C4-2B (cell line): ENCODE measurements around the gene CD40.

Experiments used
- CTCF ChIP-seq: fragments of 450-650 bp; conservative IDR thresholded peaks from 2 replicates; pipeline ENCODE4 v1.5.1; 2017; ENCODE audit warnings: mild to moderate bottlenecking
- ZFX ChIP-seq: fragments of 450-650 bp; IDR thresholded peaks from 2 replicates; pipeline ENCODE4 v1.6.1; 2017

DNA sequence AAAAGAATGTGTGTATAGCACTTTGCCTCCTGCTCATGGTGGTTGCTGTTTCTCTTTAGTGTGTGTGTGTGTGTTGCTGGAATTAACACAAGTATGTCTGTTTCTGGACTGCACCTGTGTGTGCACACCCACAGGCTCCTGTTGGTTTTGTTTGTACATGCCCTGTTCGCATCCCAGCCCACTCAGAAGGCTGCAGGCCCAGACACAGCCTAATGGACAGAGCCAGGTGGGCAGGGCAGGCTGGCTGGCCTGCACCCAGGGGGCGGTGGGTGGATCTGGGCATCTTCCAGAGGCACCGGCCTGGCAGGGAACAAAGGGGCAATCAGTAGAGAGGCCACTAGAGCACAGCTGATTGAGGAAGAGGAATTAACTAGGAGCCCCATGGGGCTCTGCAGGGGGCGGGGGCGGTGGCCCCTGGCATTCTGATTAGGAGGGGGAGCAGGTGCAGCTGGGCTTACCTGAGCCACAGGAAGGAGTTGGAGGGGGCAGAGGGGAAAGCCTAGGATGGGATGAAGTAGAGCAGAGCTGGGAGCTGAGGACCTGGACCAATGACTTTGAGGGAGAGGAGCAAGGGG, 21.9 kb downstream of the CD40 start:
- TF ChIP-seq CTCF (no peak), ZFX (no peak)
